AG08395 (cell line): Measurements from ENCODE around the gene TAPT1.

Source experiments
- DNase-seq: peaks from one replicate; pipeline ENCODE4 v3.0.0; 2012; ENCODE audit warnings: mixed read lengths, low spot score

The TAPT1 gene

DNA sequence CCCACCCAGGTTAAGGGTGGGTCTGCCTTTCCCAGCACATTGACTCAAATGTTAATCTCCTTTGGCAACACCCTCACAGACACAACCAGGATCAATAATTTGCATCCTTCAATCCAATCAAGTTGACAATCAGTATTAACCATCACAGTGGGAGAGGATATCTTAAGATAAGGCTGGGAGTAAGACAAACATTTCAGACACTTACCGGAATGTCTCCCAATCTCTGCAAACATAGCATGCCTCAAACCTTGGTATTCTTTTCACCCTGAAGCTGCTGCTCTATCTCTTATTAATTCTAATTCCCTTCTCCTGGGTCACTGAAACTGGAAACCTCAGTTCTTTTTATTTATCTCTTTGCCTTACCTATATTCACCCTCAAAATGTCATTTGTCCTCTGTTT is 19.0 kb upstream of the TAPT1 start:
- no peak for DNase-seq

DNA sequence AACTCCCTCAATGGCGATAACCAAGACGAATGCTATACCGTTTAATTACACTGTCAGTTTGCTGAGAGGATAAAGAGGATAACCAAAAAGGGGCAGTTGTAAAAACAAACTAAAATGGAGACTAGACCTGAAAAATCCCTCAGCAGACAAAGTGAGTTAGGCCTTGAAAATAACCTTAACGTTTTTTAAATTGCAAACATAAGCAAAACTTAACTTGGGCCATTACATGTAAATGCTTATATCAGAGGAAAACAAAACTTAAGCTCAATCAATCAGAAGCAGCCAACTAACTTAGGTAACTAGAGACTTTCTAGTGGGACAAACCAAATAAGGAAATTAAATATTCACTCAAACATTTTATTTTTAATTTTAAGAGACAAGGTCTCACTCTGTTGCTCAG is 17.0 kb upstream of the TAPT1 start:
- DNase-seq: no peak

DNA sequence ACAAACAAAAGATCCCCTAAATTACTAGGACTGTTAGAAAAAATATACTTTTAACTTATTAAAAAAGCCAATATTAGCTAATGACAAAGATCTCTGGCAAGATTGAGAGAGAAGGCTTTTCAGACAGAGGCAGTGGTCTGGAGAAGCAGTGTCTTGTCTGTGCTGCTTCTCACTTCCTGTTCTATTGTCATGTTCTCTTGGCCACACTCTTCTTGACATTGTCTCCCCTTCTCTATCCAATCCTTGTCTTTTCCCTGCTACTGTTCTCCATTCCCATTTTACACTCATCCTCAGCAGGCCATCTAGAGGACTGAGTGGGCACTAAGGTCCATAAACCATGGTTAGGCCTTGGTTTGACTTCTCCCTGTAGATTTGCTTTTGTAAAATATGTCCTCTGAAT is 14.0 kb upstream of the TAPT1 start:
- DNase-seq: no peak

DNA sequence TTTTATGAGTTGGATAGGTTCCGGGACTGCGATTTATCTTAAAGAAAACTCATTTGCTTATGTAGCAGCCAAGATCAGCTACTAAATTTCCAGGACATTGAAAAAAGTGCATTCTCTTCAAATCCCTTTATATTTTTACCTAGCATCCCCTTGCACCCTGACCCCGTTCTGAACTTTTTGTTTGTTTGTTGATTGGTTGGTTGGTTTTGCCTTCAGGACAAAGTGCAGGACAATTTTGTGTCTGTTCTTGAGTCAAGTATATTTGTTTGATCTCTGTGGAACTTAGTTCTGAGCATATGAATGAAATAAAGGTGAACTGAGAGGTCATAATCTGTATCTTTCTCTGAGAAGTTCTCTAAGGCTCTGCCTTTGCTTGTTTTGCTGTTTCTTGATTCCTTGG is 12.8 kb upstream of the TAPT1 start:
- DNase-seq: no peak

DNA sequence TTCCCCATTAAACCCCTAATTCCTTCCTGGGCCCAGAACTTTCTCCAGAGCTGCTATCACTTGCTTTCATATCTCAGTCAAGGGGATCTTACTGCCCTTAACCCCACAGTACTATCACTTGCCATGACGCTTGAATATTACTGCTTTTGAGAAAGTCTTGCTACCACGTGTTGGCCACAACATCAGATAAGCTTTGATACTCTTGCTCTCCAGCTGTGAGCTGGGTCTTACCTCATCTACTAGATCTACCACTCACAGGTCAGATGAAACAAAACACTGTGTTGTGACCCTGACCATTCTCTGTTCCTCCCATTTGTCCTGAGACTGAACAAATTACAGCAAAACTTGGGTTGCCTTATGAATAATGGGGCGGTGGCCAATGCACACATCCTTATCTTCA is 12.1 kb upstream of the TAPT1 start:
- DNase-seq: no peak

- no peak for DNase-seq
These were observed 11.4 kb upstream of the TAPT1 start for GRCh38 chr4:16237715-16238114.

GRCh38 chr4:16236402-16237023 is 10.2 kb upstream of the TAPT1 start:
- no peak for DNase-seq

GRCh38 chr4:16235209-16235608 is 8.9 kb upstream of the TAPT1 start:
- DNase-seq: no peak

- DNase-seq: no peak
These were observed 7.4 kb upstream of the TAPT1 start for GRCh38 chr4:16233569-16234177.

GRCh38 chr4:16231570-16232245 is 5.4 kb upstream of the TAPT1 start:
- no peak for DNase-seq

GRCh38 chr4:16230308-16230707 is 4.0 kb upstream of the TAPT1 start:
- no peak for DNase-seq

GRCh38 chr4:16229604-16230003 is 3.3 kb upstream of the TAPT1 start:
- no peak for DNase-seq

GRCh38 chr4:16227462-16227868 is 1.2 kb upstream of the TAPT1 start:
- no peak for DNase-seq

DNA sequence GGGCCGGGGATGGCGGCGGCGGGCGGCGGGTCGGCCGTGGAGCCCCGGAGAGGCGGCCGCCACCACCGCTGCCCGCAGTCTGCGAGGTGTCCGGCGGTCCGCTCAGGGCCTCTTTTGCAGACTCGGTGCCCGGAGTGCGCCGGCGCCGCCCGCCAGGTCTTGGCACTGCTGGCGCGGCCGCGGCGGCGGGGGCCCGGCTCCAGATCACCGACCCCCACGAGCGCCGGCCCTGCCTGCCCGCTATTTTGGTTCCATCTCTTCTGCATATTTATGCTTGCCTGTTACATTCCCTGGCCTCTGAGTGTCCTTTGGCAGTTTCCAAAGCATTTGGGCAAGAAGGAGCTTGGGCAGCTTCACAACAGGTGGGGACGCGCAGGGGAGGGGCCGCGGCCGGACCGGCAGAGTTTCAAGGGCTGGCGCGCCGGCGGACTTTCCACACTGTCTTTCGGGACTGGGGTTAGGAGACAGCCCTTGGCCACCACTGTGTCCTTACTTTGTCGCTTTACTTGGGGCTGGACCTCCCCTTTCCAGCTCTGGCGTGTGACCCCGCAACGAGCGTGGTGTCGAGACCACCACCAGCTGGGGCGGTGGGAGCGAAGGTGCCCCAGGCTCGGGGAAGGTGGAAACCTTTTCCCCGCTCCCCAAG is 668 bp upstream of the TAPT1 start:
- DNase-seq: peak; percentile 22

GRCh38 chr4:16225167-16225862 is 956 bp downstream of the TAPT1 start:
- peak; percentile 11 for DNase-seq

DNA sequence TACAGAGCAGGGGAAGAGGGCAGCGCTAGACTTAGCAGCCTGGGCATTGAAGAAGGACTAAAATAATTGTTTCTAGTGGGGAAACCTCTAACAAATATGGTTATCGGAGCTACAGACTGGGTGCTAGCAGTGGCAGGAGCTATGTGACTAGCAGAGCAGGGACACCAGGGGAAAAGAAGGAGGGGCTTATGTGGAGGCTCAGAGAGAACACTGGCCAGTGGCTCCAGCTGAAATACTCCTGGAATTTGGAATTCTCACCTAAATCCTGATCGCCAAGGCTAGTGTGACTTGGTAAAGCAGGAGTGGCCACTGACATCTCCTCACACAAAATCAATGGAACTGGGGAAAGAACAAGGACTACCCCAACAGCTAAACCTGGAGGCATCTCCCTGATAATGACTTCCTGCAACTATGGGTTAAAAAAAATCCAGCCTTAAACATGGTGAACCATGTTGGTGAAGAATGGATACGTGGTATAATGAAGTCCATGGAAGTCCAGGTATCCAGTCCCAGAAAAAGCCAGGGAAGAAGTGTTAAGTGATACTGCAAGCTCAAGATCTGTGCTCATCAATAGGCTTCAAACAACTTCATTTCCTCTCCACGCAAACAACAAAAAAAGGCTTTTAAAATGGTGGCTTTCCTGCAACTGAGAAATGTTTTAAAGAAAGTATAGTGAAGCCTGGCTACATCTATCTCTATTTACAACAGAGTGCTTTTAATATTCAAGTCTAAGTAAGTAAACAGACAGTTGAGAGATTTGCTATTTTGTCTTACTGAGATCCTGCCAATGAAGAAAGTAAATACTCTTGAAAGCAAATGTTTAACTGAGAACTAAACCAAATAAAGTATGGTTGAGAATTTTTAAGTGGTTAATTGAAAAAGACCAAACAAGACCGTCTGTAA is 1.8 kb downstream of the TAPT1 start:
- no peak for DNase-seq

DNA sequence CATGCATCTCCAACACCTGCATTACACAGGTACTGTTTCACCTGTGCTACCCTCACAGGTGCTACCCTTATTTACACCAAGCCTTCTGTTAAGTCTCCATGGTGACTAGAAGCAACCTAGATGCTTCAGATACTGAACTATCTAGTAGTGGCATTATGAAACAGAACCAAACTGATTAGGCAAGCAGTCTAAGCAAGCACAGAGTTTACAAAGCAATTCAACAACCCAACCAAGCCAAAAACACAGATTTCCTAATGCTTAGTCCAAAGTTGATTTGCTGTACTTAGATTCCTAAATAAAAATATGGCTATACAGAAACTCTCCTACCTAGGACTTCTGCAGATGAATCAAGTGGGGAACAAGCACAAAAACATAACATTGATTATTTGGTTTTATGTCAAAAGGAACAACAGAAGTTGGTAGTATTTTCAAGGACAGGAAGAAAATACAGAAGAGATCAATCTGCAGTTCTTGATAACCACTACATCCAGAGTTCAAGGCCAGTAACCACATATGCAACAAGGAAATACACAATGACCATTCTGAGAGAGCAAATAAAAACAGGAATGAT is 3.2 kb downstream of the TAPT1 start:
- no peak for DNase-seq

DNA sequence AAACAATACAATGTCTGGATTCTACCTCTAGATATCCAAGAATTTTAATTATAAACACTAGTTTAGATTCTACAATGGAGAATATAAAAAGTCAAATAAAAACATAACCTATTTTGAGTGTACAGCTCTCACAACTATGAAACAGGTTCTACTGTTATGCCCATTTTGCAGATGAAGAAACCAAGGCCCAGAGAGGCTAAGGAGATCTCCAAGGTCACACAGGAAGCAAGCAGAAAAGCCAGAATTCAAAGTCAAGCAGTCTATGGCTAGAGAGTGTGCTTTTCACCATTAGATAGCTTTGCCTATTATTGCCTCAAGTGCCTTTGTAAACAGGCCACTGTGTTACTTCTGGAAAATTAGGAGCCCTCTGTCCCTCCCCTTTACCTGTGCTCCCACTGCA is 7.3 kb downstream of the TAPT1 start:
- DNase-seq: no peak

DNA sequence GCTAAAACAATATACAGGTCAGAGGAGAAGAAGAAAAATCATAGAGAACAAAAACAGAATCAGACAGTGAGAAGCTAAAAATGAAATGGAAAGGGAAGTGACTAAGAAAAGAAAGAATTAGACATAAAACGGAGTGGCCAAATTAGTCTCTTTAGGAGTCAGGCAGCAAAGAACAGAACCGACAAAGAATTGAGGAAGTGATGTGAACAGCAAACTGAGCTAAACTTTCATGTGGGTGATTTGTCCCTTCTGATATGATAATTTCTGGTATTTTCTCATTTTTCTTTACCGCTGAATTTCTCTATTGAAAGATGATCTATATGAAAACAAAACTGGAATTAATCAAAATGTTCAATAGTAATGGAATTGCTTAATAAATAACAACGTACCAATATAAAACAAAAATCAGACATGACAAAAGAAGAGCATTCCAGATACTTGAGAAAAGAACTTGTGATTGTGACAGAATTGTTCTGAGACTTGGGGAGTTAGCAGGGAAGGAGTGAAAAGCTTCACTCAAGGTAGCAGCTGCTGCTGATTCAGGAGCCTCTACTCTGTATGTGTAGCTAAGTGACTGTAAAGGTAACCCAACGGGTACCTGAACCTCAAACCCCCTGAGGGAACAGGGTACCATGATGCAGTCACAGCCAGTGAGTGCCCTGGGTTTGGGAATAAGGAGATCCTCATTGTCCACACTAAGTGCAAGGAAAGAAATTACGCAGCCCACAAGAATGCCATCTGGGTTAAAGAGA is 8.8 kb downstream of the TAPT1 start:
- no peak for DNase-seq

GRCh38 chr4:16213121-16213520 is 13.2 kb downstream of the TAPT1 start:
- no peak for DNase-seq
